Cardiac muscle cell (in vitro differentiated cells and primary cell): Measurements from ENCODE around the gene TEX54. TPM values are rescaled to one million over a fixed set of nuclear protein-coding genes. Genes with fewer than 3 reads are reported as not detected.

Experiments used
- DNase-seq, 2 donors: peaks; one replicate each; pipeline versions ENCODE4 v3.0.0 to v3.0.0-alpha.2; 2010 to 2017; ENCODE audit warnings: low read depth in 1 of 2, low spot score in 1 of 2
- H3K27ac ChIP-seq: fragments of 200-600 bp; sonication (generic); 2 replicates; pipeline ENCODE4 v1.5.1; 2016
- H3K27me3 ChIP-seq: fragments of 200-600 bp; sonication (generic); 2 replicates; pipeline ENCODE4 v1.6.0; 2016; ENCODE audit warnings: control low read depth
- H3K36me3 ChIP-seq: fragments of 200-600 bp; sonication (generic); 2 replicates; pipeline ENCODE4 v1.5.1; 2016; ENCODE audit warnings: control low read depth
- H3K4me1 ChIP-seq: fragments of 200-600 bp; sonication (generic); 2 replicates; pipeline ENCODE4 v1.8.1; 2017; ENCODE audit warnings: low read depth, mild to moderate bottlenecking, mixed run types
- H3K4me3 ChIP-seq: fragments of 200-600 bp; sonication (generic); 2 replicates; pipeline ENCODE4 v1.5.1; 2016; ENCODE audit warnings: mild to moderate bottlenecking
- H3K9me3 ChIP-seq: fragments of 200-600 bp; sonication (generic); 2 replicates; pipeline ENCODE4 v1.5.1; 2017; ENCODE audit warnings: low read depth, mild to moderate bottlenecking, control low read depth
- polyA plus RNA-seq: library from polyadenylated mRNA; unstranded; fragments of >200 nt; fragmentation: Nextera tagmentation; extraction: Ambion mirVana; gene quantifications from 2 replicates; pipeline ENCODE4 v1.2.1, GENCODE V29; 2016
- total RNA-seq: library from RNA; depleted of rRNA; stranded (reverse); fragments of >200 nt; gene quantifications from 2 replicates; pipeline ENCODE4 v1.2.3, GENCODE V29; 2016
- TF ChIP-seq, protein P1 (sequence below): IDR thresholded peaks from 2 replicates; pipeline ENCODE4 v1.5.1; 2012; ENCODE audit warnings: low read depth, mild to moderate bottlenecking, low read length

The TEX54 gene
- total and polyA plus RNA-seq, 2 experiments from 2014 or later, result 3.0 TPM; not detected in 1

DNA sequence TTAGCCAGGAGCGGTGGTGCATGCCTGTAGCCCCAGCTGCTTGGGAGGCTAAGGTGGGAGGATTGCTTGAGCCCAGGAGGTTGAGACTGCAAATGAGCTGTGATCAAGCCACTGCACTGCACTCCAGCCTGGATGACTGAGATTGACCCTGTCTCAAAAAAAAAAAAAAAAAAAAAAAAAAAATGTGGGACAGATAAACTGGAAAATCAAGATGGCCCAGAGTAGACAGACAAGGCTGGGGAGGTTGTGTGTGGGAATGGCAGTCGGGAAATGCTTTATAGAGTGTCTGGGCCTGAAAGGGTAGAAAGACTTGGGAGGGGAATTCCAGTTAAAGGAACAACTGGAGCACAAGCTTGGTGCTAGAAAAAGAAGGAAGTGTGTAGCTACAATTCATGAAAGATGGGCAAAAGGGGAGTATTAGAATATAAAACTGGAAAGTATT lies 24.9 kb upstream of the TEX54 start:
- Histone ChIP-seq H3K27ac (no peak overlapping the region), H3K9me3 (no peaks in the 10 kb centered on the region), H3K27me3 (no peaks in the 10 kb centered on the region), H3K36me3 (peaks cover 17% of the 10 kb centered on the region), H3K4me3 (no peak overlapping the region), H3K4me1 (peaks cover 25% of the 10 kb centered on the region)
- no peak for DNase-seq
- TF ChIP-seq, protein P1, sequence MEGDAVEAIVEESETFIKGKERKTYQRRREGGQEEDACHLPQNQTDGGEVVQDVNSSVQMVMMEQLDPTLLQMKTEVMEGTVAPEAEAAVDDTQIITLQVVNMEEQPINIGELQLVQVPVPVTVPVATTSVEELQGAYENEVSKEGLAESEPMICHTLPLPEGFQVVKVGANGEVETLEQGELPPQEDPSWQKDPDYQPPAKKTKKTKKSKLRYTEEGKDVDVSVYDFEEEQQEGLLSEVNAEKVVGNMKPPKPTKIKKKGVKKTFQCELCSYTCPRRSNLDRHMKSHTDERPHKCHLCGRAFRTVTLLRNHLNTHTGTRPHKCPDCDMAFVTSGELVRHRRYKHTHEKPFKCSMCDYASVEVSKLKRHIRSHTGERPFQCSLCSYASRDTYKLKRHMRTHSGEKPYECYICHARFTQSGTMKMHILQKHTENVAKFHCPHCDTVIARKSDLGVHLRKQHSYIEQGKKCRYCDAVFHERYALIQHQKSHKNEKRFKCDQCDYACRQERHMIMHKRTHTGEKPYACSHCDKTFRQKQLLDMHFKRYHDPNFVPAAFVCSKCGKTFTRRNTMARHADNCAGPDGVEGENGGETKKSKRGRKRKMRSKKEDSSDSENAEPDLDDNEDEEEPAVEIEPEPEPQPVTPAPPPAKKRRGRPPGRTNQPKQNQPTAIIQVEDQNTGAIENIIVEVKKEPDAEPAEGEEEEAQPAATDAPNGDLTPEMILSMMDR, result no peak

DNA sequence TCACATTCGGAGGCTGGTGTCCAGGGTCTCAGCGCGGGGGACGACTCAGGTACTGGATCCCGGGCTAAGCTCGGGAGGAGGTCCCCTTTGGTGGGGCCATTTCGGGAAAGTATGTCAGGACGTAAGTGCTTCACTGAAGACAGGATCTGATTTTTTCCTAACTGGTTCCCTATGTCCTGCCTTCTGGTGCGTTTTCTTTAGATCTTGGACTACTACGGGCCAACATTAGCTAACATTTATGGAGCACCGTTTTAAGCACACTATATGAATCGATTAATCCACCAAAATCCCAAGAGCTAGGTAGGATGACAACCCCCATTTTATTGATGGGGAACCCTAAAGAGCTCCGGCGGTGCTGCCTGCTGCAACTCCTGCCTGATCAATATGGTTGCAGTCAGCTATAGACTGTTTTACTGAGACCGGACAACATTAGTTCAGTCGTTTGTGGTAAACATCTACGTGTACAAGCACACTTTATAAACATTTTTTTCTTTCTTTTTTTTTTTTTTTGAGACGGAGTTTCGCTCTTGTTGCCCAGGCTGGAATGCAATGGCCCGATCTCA lies 23.8 kb upstream of the TEX54 start:
- peaks cover 23% of the 10 kb centered on the region for H3K4me1 ChIP-seq
- H3K27me3 ChIP-seq, result no peaks in the 10 kb centered on the region
- no peaks in the 10 kb centered on the region for H3K9me3 ChIP-seq
- H3K36me3 ChIP-seq, result peaks cover 29% of the 10 kb centered on the region
- DNase-seq, result no peak
- peak overlapping the region; percentile 75 for H3K27ac ChIP-seq
- TF ChIP-seq, protein P1, result no peak
- H3K4me3 ChIP-seq, result peak overlapping the region; percentile 76

DNA sequence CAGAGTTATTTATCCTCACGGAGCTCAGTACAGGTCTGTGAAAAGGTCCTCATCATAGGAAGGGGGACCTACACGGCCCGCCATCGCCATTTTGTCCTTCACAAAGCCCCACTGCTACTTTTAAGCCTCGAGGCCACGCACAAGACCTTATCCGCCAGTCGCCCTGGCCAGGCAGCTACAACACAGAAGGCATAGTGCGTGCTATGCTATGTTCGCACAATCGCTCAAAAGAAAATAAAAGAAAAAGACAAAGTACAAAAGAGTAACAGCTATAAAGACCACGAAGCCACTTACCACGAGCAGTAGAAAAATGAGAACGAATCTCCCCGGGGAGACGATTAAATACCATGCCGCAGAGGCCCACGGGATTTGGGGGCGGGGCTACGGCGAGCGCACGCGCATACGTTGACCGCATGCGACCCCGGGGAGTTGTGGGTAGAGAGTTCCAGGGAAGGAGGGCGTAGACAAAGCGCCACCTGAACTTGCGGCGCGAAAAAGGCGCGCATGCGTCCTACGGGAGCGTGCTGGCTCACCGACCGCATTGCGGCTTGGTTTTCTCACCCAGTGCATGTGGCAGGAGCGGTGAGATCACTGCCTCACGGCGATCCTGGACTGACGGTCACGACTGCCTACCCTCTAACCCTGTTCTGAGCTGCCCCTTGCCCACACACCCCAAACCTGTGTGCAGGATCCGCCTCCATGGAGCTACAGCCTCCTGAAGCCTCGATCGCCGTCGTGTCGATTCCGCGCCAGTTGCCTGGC lies 23.1 kb upstream of the TEX54 start:
- TF ChIP-seq, protein P1, result no peak
- peak; percentile 97 to 98 for DNase-seq

DNA sequence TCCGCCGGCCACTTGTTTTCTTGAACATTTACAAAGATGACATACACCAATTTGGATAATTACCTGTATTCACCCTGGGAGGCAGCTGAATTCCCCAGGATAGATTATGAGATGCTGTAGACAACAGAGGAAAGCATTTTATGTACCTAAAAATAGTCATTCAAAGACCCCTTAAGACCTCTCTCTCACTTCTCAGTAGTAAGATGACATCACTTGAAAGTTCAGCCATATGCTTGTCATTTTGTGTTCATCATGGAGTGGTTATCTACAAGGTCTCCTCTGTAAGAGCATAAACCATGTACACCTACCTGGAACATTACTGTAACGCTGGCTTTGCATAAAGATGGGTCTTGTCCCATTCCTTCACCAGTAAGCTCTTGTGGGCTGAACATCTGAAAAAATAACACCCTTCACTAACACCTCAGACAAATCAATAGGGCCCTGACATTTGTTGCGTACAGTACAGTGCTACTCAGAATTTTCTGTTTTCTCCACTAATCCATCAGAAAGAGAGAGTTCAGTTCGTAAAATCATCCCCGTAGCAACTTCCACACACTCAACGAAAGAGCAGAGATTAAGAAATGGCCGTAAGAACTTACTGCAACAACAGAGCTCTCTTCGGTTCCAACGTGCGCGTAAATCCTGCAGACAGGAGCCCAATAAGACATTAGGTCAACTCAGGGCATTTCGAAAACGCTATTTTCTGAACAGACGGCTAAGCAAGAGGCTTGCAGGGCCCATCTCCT lies 22.4 kb upstream of the TEX54 start:
- TF ChIP-seq, protein P1, result no peak
- Histone ChIP-seq H3K27ac (peak overlapping the region; percentile 66), H3K4me3 (peak overlapping the region; percentile 76), H3K9me3 (no peaks in the 10 kb centered on the region), H3K4me1 (peaks cover 10% of the 10 kb centered on the region), H3K27me3 (no peaks in the 10 kb centered on the region), H3K36me3 (peaks cover 29% of the 10 kb centered on the region)
- DNase-seq, result no peak

More for the DNA sequence above, 23.1 kb upstream of the TEX54 start:
- H3K36me3 ChIP-seq, result peaks cover 29% of the 10 kb centered on the region
- H3K4me1 ChIP-seq, result peaks cover 17% of the 10 kb centered on the region
- no peaks in the 10 kb centered on the region for H3K27me3 ChIP-seq
- H3K4me3 ChIP-seq, result peak overlapping the region; percentile 76
- H3K9me3 ChIP-seq, result no peaks in the 10 kb centered on the region
- H3K27ac ChIP-seq, result peak overlapping the region; percentile 75

DNA sequence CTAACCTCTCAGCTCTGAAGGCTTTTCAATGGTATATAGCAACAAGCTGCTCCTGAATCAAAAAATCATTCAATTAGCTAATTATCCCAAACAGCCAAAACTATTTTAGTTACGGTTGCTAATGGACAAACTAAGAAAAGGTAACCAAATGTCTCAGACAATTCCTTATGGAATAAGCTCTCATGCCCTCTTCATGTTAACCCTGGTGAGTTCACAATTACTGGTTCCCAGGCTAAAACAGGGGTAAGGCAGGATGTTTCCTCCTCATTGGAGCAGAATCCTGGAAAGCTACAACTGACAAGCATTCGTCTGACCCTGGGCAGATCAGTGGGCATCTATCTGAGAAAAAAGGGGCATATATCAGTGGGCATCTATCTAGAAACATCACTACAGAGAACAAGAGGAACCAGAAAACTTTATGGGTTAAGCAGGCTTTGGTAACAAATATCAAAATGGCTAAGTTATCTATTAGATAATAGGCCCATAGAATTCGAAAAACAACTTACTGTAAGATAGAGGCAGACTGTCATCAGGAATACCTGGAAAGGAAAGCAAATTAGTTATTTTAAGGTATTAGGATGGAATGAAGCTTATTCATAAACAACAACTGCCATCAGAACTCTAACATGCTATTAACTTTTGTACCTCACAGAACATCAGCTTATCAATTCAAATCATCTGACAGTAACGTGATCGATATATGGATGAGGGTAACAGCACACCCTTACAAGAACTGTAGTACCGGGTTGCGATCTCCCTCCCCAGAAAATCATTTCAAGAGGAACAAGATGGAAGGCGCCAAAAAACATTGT lies 21.6 kb upstream of the TEX54 start:
- H3K9me3 ChIP-seq, result no peaks in the 10 kb centered on the region
- H3K27ac ChIP-seq, result peak overlapping the region; percentile 71
- no peak for DNase-seq
- H3K36me3 ChIP-seq, result peaks cover 29% of the 10 kb centered on the region
- H3K27me3 ChIP-seq, result no peaks in the 10 kb centered on the region
- TF ChIP-seq, protein P1, result no peak
- H3K4me1 ChIP-seq, result peaks cover 10% of the 10 kb centered on the region
- H3K4me3 ChIP-seq, result peak overlapping the region; percentile 76
